ENCODE data around the gene C1orf159.
A peak's percentile ranks its signal among the peaks of the same experiment; 100 is the strongest.

Gene C1orf159

DNA sequence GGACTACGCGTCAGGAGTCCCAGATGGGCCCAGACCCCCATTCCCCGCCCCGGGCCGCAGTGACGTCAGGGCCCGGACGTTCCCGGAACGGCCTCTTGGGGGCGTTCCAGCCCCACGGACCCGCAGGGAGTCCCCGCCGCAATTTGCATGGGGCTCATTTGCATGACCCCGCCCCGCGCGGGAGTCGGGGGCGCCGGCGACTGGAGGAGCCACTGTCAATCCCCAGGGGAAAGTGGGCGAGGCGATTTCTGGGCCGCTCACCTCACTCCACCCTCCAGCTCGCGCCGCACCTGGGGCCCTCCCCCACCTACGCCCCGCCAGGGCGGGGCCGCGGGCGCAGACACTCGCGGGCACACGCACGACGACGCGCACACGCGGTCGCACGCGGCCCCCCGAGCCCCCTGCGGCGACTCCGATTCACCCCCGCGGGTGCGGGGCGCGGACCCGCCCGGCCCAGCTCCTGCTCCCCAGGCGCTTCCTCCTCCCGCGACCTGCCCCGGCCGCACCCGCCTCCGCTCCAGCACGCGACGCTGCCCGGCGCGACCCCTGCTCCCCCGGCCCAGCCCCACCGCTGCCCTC, 82.8 kb downstream of the C1orf159 start:
- peak; percentile 45 for DNase-seq

DNA sequence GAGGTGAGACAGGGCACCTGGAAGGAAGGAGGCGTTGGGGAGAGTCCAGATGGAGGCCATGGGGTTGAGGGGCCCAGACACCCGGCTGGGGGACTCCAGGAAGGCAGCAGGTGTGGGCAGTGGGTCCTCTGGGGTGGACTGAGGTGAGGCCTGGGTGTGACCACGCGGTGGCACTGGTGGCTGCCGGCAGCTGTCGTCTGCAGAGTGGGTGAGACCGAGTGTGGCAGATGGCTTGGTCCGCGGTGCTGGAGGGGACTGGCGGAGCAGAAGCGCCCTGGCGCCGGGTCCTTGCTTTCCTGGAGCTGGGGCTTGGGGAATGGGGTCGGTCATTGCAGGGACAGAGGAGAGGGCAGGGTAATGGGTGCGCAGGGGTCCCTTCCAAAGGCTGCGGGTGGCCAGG, 83.5 kb downstream of the C1orf159 start:
- peak; percentile 48 for DNase-seq
